ENCODE results near the gene MAN1B1.
A peak's percentile ranks its signal among the peaks of the same experiment; 100 is the strongest.
"Not testable (repeated sequence)": the region's sequence is repeated elsewhere in the genome, so short reads cannot be mapped to it uniquely, and the experiment has no call there.

Gene MAN1B1

DNA sequence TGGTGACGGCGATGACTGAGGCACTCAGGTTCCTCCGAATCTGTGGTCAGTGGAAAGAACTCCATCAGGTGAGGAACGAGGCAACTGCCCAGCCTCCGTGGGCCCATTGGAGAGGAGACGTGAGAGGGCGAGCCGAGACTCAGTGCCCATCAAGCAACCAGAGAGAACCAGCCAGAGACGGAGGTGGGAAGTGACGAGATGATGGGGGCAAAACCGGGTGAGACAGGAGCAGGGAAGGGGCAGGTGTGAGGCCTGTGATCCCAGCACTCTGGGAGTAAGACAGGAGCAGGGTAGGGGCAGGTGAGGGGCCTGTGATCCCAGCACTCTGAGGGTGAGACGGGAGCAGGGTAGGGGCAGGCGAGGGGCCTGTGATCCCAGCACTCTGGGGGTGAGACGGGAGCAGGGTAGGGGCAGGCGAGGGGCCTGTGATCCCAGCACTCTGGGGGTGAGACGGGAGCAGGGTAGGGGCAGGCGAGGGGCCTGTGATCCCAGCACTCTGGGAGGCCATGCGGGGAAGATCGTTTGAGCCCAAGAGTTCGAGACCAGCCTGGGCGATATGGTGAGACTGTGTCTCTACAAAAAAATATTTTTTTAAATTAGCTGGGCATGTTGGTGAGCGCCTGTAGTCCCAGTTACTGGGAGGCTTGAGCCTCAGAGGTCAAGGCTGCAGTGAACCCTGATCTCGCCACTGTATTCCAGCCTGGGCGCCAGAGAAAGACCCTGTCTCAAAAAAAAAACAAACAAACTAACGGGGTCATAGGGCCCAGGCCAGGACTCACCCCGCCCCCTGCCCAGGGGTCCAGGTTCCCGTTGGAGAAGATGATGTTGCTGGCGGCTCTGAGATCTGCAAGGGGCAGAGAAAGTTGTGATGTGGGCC, 24.4 kb downstream of the MAN1B1 start:
- DNase-seq (ENCODE audit: low spot score) = no peak

- DNase-seq (ENCODE audit: low spot score) = no peak
Measured at GRCh38 chr9:137111788-137112563, 25.2 kb downstream of the MAN1B1 start.

DNA sequence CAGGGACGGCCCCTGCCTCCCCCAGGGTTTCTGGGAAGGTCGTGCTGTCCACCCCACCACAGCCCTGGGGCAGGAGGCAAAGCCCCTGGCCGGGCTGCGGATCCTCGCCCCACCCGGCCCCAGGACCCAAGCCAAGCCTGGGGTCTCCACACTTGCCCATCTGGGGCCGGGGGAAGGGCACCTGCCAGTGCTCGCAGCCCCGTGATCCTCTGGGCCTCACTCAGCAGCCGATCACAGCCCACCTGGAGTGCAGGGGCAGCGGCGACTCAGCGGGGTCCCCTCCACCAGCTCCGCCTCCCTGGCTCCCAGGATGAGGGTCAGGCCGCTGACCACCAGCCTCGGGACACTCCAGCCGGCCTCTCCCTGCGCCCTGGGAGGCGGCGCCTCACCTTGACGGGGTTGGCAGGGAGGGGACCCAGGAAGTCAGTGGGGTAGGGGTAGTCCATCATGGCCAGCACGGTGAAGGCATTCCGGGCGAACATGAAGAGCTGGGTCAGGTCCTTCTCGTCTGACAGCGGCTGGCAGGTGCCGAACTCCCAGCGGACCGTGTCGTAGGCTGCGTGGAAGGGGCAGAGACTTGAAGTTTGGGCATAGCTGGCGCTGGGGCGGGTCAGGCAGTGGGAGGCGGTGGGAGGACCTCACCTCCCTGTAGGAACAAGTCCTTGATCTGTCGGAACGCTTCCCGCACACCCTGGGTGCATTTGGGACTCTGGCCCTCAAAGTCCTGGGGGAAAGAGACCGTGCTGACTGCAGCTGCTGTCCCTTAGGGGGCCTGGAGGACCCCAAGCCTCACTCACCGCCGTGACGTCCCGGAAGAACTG, 26.0 kb downstream of the MAN1B1 start:
- DNase-seq (ENCODE audit: low spot score) = no peak

DNA sequence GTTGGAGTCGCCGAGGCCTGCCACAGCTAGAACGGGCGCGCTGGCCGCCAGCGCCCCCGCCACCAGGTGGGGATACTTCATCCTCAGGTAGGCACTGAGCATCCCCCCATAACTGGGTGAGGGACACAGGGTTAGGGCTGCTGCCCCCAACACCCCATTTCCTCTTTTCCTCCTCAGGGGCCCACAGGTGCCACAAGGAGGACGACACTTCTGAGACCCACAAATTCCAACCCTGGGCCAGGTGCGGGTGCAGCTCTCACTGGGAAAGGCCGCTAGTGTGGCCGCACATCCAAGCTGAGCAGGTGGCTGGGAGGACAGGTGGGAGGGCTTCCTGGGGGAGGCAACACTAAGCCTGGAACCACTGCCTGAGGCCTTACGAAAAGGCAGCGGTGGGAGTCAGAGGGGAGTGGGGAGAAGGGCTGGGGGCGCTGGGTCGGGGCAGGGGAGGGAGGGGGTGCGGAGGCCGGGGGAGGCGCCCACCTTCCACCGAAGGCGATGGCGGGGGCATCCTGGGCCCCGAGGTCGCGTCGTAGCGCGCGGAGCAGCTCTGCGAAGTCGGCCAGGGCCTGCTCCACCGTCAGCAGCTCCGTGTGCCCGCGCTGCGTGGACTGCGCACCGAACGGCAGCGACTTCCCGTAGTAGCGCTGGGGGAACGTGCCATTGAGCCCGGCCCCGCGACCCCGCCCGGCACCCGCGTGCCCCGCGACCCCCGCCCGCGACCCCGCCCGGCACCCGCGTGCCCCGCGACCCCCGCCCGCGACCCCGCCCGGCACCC, 26.8 kb downstream of the MAN1B1 start:
- DNase-seq (ENCODE audit: low spot score) = no peak

- no peak for DNase-seq (ENCODE audit: low spot score)
Measured at GRCh38 chr9:137114220-137114612, 27.4 kb downstream of the MAN1B1 start.

DNA sequence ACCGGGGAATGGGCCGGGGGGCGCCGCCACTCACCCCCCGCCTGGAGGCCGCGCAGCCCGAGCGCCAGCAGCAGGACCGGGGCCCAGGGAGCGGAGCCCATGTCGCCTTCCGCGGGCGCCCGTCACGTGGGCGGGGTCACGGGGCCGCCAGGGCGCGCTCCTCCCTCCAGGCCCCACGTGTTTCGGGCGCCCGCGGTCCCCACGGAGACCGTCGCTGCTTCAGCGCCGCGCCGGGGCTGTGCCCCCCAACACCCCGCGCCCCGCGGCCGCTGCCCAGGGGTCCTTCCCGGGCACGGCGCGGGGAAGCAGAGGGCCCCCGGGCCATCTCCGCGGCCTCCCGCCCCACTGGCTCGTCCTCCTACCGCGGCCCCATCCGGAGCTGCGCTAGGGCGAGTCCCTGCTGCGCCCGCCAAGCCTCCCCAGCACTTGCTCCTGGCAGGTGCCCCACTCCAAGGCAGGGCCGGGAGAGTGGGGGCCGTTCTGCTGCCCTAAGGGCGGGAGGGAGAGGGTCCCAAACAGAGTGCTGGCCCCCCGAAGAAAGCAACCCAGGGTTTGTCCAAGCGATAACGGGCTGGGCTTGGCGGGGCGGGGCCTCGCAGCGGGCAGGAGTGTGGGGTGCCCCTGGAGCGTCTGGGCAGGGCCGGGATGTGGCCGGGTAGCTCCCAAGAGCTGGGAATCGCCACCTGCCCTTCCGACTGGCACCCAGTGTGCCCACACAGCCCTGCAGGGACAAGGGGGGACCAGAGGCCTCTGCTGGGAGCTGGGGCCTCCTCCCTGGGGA, 28.0 kb downstream of the MAN1B1 start, which contains the start of gene DPP7:
Gene DPP7, minus strand, starts transcription at position 121 of the 781 bp plus-strand sequence. Its CDS starts 20 bp downstream, at position 101.
- peak; percentile 79 for DNase-seq (ENCODE audit: low spot score)

GRCh38 chr9:137115394-137116026, 28.7 kb downstream of the MAN1B1 start:
- DNase-seq (ENCODE audit: low spot score) = no peak

DNA sequence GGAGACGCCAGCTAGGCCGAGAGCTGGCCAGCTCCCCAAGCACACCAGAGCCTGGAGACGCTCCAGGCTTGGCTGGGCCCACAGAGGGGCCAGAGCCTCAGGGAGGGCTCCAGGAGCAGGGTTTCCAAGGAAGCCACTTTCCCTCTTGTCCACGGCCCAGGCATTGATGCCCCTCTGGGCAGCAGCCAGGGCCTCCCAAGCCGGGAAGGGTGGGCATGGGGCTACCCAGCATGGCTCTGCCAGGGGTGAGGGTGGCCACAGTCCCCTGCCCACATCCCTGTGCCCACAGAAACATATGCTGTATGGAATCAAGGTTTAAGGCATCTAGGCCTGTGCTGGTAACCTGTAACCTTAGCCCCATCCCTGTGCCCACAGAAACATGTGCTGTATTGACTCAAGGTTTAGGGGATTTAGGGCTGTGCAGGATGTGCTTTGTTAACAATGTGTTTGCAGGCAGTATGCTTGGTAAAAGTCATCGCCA, 29.3 kb downstream of the MAN1B1 start:
- DNase-seq (ENCODE audit: low spot score) = no peak

- DNase-seq (ENCODE audit: low spot score) = no peak
Measured at GRCh38 chr9:137116728-137117127, 29.9 kb downstream of the MAN1B1 start.

GRCh38 chr9:137117269-137117731, 30.5 kb downstream of the MAN1B1 start:
- DNase-seq (ENCODE audit: low spot score) = no peak

DNA sequence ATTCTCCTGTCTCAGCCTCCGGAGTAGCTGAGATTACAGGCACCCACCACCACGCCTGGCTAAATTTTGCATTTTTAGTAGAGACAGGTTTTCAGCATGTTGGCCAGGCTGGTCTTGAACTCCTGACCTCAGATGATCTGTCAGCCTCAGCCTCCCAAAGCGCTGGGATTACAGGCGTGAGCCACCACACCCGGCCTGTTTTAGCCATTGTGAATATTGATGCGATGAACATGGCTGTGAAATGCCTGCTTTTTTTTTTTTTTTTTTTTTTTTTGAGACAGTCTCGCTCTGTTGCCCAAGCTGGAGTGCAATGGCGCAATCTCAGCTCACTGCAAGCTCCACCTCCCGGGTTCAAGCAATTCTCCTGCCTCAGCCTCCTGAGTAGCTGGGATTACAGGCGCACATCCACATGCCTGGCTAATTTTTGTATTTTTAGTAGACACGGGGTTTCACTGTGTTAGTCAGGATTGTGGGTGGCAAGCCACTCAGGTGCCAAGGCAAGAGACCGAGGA, 31.4 kb downstream of the MAN1B1 start:
- not testable (repeated sequence) for DNase-seq (ENCODE audit: low spot score)

- not testable (repeated sequence) for DNase-seq (ENCODE audit: low spot score)
Measured at GRCh38 chr9:137121927-137122795, 35.4 kb downstream of the MAN1B1 start.

DNA sequence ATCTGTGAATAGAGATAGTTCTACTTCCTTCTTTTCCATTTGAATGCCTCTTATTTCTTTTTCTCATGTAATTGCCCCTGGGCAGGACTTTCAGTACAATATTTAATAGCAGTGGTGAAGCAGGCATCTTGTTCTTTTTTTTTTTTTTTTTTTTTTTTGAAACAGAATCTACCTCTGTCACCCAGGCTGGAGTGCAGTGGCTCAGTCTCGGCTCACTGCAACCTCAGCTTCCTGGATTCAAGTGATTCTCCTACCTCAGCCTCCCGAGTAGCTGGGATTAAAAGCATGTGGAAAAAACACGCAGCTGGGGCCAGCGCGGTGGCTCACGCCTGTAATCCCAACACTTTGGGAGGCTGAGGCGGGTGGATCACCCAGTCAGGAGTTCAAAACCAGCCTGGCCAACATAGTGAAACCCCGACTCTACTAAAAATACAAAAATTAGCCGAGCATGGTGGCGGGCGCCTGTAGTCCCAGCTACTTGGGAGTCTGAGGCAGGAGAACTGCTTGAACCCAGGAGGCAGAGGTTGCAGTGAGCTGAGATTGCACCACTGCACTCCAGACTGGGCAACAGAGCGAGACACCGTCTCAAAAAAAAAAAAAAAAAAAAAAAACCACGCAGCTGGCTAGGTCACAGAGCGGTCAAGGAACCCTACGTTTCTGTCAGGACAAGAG, 36.1 kb downstream of the MAN1B1 start:
- not testable (repeated sequence) for DNase-seq (ENCODE audit: low spot score)

DNA sequence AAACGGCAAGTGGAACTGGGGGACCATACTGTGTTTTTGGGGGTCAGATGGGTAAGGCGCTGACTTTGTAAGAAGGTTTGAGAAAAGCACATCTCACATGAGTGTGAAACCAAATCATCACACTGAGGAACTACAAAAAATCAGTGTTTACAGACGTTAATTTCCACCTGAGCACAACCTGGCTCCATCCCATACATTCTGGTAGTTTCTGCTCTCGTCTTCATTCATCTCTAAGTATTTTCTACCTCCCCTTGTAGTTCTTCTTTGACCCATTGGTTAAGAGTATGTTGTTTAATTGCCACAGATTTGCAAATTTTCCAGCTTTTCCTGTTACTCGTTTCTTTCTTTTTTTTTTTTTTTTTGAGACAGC, 36.7 kb downstream of the MAN1B1 start:
- no peak for DNase-seq (ENCODE audit: low spot score)

DNA sequence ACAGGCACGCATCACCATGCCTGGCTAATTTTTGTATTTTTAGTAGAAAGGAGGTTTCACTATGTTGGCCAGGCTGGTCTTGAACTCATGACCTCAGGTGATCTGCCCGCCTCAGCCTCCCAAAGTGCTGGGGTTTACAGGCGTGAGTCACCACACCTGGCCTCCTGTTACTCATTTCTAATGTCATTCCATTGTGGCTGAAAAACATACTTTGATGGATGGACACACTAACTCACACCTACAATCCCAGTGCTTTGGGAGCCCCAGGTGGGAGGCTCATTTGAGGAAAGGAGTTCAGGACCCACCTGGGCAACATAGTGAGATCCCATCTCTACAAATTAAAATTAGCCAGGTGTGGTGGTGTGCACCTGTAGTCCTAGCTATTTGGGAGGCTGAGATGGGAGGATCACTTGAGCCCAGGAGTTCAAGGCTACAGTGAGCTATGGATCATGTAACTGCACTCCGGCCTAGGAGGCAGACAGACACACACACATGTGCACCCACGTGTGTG, 37.2 kb downstream of the MAN1B1 start:
- not testable (repeated sequence) for DNase-seq (ENCODE audit: low spot score)

GRCh38 chr9:137126786-137127185, 40.0 kb downstream of the MAN1B1 start:
- DNase-seq (ENCODE audit: low spot score) = no peak

GRCh38 chr9:137127301-137128157, 40.7 kb downstream of the MAN1B1 start:
- no peak for DNase-seq (ENCODE audit: low spot score)

Data from globus pallidus (tissue), 1 donor.